Stimulated activated CD4-positive, alpha-beta T cell treated with anti-CD3 and anti-CD28 coated beads, TNF-alpha, amount 100 ng/mL, for 4 hours (primary cell): ENCODE measurements around the gene G6PC2.
"Not testable (repeated sequence)": the region's sequence is repeated elsewhere in the genome, so short reads cannot be mapped to it uniquely, and the experiment has no call there.

ENCODE experiments used
- DNase-seq, 3 experiments: peaks; one replicate each; pipeline ENCODE4 v3.0.0-alpha.2; 2020; ENCODE audit warnings: low read depth in 3 of 3

Gene G6PC2

GRCh38 chr2:168907940-168908662 is 7.0 kb downstream of the G6PC2 start:
- DNase-seq, result no peak

- no peak for DNase-seq
Observed at GRCh38 chr2:168910330-168910729, 9.2 kb downstream of the G6PC2 start.

GRCh38 chr2:168912466-168912865 is 11.4 kb downstream of the G6PC2 start:
- no peak for DNase-seq

GRCh38 chr2:168912901-168913369 is 11.8 kb downstream of the G6PC2 start:
- DNase-seq, result no peak

GRCh38 chr2:168913495-168913894 is 12.4 kb downstream of the G6PC2 start:
- no peak for DNase-seq

- no peak for DNase-seq
Observed at GRCh38 chr2:168915441-168916330, 14.6 kb downstream of the G6PC2 start.

GRCh38 chr2:168916331-168916675 is 15.2 kb downstream of the G6PC2 start:
- DNase-seq, result no peak

GRCh38 chr2:168920504-168921157 is 19.5 kb downstream of the G6PC2 start:
- no peak for DNase-seq

GRCh38 chr2:168926621-168927386 is 25.7 kb downstream of the G6PC2 start:
- DNase-seq, result no peak

- DNase-seq, result no peak
Observed at GRCh38 chr2:168928113-168928831, 27.2 kb downstream of the G6PC2 start.

- no peak for DNase-seq
Observed at GRCh38 chr2:168929031-168929430, 27.9 kb downstream of the G6PC2 start.

GRCh38 chr2:168930242-168930641 is 29.2 kb downstream of the G6PC2 start:
- DNase-seq, result no peak

- DNase-seq, result not testable (repeated sequence)
Observed at GRCh38 chr2:168932174-168932573, 31.1 kb downstream of the G6PC2 start.

- DNase-seq, result no peak
Observed at GRCh38 chr2:168934826-168935225, 33.7 kb downstream of the G6PC2 start.

- no peak for DNase-seq
Observed at GRCh38 chr2:168935810-168936581, 34.9 kb downstream of the G6PC2 start.

GRCh38 chr2:168939061-168939460 is 38.0 kb downstream of the G6PC2 start:
- no peak for DNase-seq

- DNase-seq, result no peak
Observed at GRCh38 chr2:168939918-168940317, 38.8 kb downstream of the G6PC2 start.

- DNase-seq, result no peak
Observed at GRCh38 chr2:168941297-168941696, 40.2 kb downstream of the G6PC2 start.

- DNase-seq, result no peak
Observed at GRCh38 chr2:168944065-168944464, 43.0 kb downstream of the G6PC2 start.

- DNase-seq, result no peak
Observed at GRCh38 chr2:168945508-168945907, 44.4 kb downstream of the G6PC2 start.
